MG63 (cell line): ENCODE results near the gene SGCE. TPM values are rescaled to one million over a fixed set of nuclear protein-coding genes. Genes with fewer than 3 reads are reported as not detected.
"Not testable (repeated sequence)": the region's sequence is repeated elsewhere in the genome, so short reads cannot be mapped to it uniquely, and the experiment has no call there.

Source experiments
- DNase-seq: peaks from one replicate; pipeline ENCODE4 v3.0.0-alpha.2; 2020
- H3K27me3 ChIP-seq: fragments of 250-450 bp; sonication (Bioruptor Pico); 2 replicates; pipeline ENCODE4 v1.5.1; 2020; ENCODE audit warnings: mild to moderate bottlenecking, moderate library complexity
- H3K36me3 ChIP-seq: fragments of 250-450 bp; sonication (Bioruptor Pico); 2 replicates; pipeline ENCODE4 v1.5.1; 2020; ENCODE audit warnings: mild to moderate bottlenecking, moderate library complexity
- H3K4me3 ChIP-seq: fragments of 250-450 bp; sonication (Bioruptor Pico); 2 replicates; pipeline ENCODE4 v1.5.1; 2020; ENCODE audit warnings: mild to moderate bottlenecking, moderate library complexity
- H3K9me3 ChIP-seq: fragments of 250-450 bp; sonication (Bioruptor Pico); 2 replicates; pipeline ENCODE4 v1.5.1; 2020; ENCODE audit warnings: mild to moderate bottlenecking, moderate library complexity
- total RNA-seq: library from RNA; depleted of rRNA; stranded (reverse); fragments of >200 nt; shearing (Covaris generic); gene quantifications from 2 replicates; pipeline ENCODE4 v1.2.3, GENCODE V29; 2014; ENCODE audit warnings: low replicate concordance; rRNA removed

SGCE gene, protein sequence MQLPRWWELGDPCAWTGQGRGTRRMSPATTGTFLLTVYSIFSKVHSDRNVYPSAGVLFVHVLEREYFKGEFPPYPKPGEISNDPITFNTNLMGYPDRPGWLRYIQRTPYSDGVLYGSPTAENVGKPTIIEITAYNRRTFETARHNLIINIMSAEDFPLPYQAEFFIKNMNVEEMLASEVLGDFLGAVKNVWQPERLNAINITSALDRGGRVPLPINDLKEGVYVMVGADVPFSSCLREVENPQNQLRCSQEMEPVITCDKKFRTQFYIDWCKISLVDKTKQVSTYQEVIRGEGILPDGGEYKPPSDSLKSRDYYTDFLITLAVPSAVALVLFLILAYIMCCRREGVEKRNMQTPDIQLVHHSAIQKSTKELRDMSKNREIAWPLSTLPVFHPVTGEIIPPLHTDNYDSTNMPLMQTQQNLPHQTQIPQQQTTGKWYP
- 16.8 and 24.7 TPM in 2 replicates for total RNA-seq

DNA sequence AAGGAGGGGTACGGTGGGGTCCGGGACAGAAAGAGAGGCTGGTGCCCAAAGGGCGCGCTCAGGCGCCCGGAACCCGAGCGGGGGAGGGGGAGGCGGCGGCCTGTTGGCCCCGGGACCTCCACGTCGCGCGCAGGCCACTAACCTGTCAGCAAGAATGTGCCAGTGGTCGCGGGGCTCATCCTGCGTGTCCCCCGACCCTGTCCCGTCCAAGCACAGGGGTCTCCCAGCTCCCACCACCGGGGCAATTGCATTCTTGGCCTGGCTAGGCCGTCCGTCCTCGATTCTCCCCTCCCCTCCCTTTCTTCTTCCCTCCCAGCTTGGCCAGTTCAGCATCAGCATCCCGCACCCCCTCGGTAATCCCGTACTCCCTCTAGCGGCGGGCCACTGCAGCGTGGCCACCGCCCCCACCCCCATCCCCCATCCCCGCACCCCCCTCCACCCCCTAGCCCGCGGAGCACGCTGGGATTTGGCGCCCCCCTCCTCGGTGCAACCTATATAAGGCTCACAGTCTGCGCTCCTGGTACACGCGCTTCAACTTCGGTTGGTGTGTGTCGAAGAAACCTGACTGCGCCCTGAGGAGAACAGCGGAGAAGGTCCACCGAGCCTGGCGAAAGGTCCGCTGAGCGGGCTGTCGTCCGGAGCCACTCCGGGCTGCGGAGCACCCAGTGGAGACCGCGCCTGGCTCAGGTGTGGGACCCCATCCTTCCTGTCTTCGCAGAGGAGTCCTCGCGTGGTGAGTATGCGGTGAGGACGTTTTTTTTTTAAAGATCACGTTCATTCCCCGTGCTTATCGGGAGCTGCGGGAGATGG, at the start of gene SGCE:
Gene SGCE (minus strand): TSS at position 286 of the 810 bp plus-strand sequence. CDS start 35 bp downstream, at position 251.
- peak; percentile 70 for DNase-seq
- H3K4me3 ChIP-seq: peak within 1 kb of the TSS; percentile 64

DNA sequence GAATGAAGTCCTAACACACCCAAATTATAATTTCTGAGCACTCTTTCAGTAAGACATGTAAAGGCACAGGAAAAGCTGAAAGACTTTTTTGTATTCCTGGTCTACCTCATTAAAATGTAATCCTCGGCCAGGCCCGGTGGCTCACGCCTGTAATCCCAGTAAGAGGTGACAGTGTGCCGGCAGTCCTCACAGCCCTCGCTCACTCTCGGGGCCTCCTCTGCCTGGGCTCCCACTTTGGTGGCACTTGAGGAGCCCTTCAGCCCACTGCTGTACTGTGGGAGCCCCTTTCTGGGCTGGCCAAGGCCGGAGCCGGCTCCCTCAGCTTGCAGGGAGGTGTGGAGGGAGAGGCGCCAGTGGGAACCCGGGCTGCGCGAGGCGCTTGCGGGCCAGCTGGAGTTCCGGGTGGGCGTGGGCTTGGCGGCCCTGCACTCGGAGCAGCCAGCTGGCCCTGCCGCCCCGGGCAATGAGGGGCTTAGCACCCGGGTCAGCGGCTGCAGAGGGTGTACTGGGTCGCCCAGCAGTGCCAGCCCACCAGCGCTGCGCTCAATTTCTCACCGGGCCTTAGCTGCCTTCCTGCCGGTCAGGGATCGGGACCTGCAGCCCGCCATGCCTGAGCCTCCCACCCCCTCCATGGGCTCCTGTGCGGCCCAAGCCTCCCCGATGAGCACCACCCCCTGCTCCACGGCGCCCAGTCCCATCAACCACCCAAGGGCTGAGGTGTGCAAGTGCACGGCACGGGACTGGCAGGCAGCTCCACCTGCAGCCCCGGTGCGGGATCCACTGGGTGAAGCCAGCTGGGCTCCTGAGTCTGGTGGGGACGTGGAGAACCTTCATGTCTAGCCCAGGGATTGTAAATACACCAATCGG, 49.5 kb upstream of the SGCE start:
- H3K36me3 ChIP-seq, DNase-seq, H3K27me3 ChIP-seq, H3K9me3 ChIP-seq, H3K4me3 ChIP-seq: not testable (repeated sequence)

More for the DNA sequence above, at the start of gene SGCE:
- H3K36me3 ChIP-seq: no peaks in the 10 kb centered on the region
- no peaks in the 10 kb centered on the region for H3K27me3 ChIP-seq
- no peaks in the 10 kb centered on the region for H3K9me3 ChIP-seq

DNA sequence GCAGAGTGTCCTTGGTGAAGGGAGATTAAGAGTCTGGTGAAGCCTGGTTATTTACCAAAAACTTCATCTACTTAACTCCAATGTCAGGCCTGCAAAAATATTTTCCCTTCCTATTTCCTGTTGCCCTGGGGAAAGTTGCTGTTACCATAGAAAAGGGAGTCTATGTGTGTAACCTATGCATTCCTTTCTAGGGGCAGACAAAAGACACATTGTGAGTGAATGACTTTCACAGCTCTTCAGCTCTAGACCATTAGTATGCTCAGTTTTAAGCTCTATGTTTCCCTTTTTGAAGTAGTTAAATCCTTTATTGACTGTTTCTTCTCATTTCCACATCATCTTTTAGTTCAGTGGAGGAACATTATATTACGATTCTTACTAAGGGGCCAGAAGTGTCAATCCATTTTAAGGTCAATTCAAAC, 45.6 kb upstream of the SGCE start:
- H3K27me3 ChIP-seq: no peaks in the 10 kb centered on the region
- no peaks in the 10 kb centered on the region for H3K36me3 ChIP-seq

DNA sequence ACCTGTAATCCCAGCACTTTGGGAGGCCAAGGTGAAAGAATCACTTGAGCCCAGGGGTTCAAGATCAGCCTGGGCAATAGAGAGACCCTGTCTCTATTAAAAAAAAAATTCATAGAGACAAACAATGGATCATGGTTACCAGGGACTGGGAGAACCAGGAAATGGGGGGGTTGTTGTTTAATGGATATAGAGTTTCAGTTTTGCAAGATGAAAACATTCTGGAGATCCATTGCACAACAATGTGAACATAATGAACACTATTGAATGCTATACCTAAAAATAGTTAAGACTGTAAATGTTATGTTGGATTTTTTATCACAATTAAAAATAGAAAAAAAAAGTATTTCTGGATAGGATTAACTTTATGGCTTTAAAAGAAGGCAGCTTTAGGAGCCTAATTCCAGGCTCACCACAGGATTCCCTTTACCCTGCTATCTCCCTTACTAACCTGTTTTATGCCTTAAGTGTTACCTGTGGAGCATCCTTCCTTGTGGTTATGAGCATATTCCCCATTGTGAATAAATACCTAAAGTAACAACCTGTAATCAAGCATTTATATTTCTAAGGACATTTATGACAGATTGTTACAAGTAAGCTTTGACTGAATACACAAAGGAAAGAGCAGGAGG, 45.1 kb upstream of the SGCE start:
- Histone ChIP-seq H3K27me3 (no peaks in the 10 kb centered on the region), H3K4me3 (no peak overlapping the region), H3K9me3 (no peaks in the 10 kb centered on the region), H3K36me3 (no peaks in the 10 kb centered on the region)
- DNase-seq: no peak

More for the DNA sequence above, 45.6 kb upstream of the SGCE start:
- Histone ChIP-seq H3K4me3 (no peak overlapping the region), H3K9me3 (no peaks in the 10 kb centered on the region)
- no peak for DNase-seq

DNA sequence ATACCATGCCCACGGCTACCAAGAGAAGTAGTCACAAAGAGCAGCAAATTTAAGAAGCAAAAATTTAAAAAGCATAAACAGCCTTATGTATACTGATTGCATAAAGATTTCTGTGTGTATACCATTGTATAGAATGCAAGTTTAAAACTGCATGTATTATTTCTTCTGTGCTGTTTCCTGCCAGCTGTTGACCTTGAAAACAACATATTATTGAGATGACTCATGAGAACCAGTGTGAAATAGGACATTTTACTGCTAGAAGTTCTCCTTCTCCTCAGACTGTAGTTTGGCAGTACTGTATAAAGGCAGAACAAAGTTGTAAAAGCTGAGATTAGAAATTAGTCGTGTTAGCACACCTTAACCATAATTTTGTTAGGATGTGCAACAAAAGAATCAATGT, 42.3 kb upstream of the SGCE start:
- Histone ChIP-seq H3K27me3 (no peaks in the 10 kb centered on the region), H3K9me3 (no peaks in the 10 kb centered on the region), H3K4me3 (no peak overlapping the region), H3K36me3 (no peaks in the 10 kb centered on the region)
- DNase-seq: no peak

DNA sequence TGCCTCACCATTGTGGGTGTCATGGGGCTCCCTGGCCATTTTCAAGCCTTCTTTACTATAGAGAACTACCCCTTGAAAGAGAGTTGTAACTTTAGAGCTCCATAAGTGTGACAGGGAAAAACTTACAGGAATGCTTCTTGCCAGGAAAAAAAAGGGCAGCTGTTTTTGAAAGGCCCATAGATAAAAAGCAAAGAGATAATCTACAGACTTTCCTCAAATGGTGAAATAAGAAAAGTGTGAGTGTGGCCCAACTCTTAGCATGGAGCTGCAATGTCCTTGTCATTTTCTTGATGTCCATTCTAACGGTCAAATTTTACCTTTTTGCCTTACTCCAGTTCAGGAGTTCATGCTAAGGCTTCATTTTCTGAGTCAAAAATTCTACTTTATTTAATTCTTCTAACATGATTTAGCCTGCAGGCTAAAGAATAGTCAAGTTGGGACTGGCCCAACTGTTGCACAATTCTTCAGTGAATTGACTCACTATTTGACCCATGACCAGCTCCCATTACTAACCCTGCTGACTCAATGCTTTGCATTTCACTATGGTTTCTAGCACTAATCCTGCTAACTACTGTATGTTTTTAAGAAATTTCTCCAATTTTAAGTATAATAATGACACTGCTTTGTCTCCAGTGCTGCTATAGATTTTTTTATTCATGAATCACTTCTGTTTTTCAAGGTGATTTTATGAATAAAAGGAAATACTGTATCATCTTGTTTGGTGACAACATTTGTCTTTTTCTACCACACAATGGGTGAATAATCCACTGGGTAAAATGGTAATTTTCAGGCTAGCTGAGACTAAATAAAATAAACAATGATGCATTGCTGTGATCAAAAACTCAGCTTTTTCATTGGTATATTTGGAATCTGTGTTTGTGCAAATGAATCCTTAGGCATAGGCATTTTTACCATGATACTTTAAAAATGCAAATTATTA, 41.4 kb upstream of the SGCE start:
- Histone ChIP-seq H3K36me3 (no peaks in the 10 kb centered on the region), H3K4me3 (no peak overlapping the region), H3K9me3 (no peaks in the 10 kb centered on the region), H3K27me3 (no peaks in the 10 kb centered on the region)
- peak; percentile 63 for DNase-seq

DNA sequence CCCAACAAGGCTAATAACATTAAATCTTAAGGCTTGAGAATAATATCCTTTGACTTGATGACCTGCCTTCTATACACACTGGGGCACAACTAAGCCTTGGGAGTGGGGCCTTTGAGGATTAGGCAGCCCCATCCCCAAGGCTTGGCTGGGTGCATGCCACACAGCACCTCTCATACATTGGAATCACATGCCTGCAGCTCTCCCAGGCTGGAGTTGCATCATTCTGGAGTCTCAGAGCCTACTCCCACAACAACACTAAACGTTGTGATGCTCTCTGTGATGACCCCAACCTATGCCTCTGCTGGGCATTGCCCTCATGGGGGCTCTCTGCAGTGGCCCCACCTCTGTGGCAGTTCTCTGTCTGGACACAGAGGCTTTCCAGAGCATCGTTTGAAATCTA, 31.9 kb upstream of the SGCE start:
- H3K9me3 ChIP-seq: no peaks in the 10 kb centered on the region
- DNase-seq: no peak
- H3K4me3 ChIP-seq: no peak overlapping the region
- H3K27me3 ChIP-seq: no peaks in the 10 kb centered on the region
- no peaks in the 10 kb centered on the region for H3K36me3 ChIP-seq

DNA sequence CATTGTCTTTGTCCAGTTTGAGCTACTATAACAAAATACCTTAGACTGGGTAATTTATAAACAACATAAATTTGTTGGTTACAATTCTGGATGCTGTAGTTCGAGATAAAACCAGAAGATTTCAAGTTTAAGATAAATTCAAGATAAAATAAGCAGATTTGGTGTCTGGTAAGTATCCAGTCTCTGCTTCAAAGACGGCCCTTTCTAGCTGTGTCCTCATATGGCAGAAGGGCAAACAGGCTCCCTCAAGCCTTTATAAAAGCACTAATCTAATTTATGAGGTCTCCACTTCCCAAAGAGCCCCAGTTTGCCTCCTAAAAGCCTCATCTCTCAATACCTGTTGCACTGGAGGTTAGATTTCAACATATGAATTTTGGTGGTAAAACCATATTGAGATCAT, 31.1 kb upstream of the SGCE start:
- Histone ChIP-seq H3K4me3 (no peak overlapping the region), H3K36me3 (no peaks in the 10 kb centered on the region), H3K9me3 (no peaks in the 10 kb centered on the region), H3K27me3 (no peaks in the 10 kb centered on the region)
- DNase-seq: no peak

DNA sequence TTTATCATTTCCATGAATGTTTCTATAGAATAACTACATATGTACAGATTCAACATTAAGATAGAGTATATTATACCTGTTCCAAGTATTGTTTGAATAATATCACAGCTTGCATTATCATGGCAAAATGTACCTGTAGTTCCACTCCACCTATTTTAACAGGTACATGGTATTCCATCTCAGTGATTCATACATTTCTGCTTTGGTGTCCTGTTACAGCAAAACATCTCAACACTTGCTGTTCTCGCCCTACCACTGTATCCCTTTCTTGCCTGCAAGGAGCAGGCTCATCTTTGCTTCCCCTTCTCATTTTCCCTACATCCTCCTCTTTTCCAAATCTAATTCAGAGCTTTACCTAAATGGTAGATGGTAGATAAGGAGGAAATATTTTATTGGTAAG, 27.1 kb upstream of the SGCE start:
- Histone ChIP-seq H3K27me3 (no peaks in the 10 kb centered on the region), H3K9me3 (no peaks in the 10 kb centered on the region), H3K36me3 (no peaks in the 10 kb centered on the region), H3K4me3 (no peak overlapping the region)
- DNase-seq: no peak

DNA sequence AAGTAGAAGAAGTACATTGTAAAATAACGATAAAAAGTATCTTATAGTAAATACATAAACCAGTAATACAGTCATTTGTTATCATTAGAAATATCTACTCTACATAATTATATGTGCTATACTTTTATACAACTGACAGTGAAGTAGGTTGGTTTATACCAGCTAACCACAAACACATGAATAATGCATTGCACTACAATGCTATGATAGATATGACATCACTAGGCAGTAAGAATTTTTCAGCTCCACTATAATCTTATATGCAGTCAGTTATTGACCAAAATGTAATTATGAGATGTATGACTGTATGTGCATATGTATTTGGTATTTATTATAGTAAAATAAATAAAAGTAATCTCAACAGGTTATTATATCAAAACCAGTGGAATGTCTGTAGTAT, 23.4 kb upstream of the SGCE start:
- no peak for DNase-seq
- Histone ChIP-seq H3K36me3 (no peaks in the 10 kb centered on the region), H3K27me3 (no peaks in the 10 kb centered on the region), H3K9me3 (no peaks in the 10 kb centered on the region), H3K4me3 (no peak overlapping the region)

DNA sequence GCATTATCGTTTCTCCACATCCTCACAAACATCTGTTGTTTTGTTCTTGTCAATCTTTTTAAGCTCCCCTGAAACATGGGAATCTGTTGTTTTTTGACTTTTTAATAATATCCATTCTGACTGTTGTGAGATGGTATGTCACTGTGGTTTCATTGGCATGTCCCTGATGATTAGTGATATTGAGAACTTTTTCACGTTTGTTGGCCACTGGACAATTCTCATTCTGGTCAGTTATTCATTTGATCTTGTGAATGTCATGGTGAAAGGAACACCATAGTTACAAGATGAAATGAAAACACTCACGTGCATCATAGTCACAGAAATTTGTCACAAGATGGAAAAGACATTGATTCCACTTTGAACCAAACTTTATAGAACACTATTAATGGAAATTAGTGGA, 20.5 kb upstream of the SGCE start:
- Histone ChIP-seq H3K4me3 (no peak overlapping the region), H3K27me3 (no peaks in the 10 kb centered on the region), H3K9me3 (no peaks in the 10 kb centered on the region), H3K36me3 (no peaks in the 10 kb centered on the region)
- no peak for DNase-seq

DNA sequence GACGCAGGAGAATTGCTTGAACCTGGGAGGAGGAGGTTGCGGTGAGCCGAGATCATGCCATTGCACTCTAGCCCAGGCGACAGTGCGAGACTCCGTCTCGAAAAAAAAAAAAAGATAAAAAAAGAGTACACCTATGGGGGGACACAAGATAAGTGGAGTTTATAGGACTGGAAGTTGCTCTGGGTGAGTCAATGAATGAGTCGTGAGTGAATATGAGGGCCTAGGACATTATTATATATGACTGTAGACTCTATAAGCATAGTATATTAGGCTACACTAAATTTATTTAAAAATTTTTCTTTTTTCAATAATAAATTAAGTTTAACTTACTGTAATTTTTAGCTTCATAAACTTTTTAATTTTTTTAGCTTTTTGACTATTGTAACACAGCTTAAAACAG, 19.4 kb upstream of the SGCE start:
- Histone ChIP-seq H3K27me3 (no peaks in the 10 kb centered on the region), H3K36me3 (no peaks in the 10 kb centered on the region), H3K4me3 (no peak overlapping the region), H3K9me3 (no peaks in the 10 kb centered on the region)
- DNase-seq: no peak

DNA sequence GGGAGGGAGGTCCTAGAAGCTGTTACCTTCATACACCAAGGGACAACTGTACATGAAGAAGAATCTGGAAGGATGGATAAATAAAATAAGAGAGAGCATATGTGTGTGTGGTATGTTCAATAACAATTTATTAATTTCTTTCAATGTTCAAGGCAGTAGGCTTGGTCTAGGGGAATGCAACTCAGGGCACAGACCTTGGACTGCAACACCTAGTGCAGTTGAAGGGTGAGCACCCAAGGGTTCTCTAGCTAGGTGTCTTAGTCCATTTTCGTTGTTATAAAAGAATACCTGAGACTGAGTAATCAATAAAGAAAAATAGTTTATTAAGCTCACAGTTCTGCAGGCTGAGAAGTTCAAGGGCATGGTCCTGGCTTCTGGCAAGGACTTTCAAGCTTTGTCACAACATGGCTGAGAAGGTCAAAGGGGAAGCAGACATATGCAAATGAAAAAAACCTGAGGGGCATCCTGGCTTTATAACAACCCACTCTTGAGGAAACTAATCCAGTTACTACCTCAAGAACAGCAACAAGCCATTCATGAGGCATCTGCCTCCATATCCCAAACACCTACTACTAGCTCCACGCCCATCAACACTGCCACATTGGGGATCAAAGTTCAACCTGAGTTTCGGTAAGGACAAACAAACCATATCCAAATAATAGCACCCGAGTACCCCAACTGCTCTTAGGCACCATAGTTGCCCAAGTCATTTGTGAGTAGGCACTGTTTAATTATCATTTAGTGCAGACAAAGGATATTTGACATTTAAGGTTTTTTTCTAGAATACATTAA, 15.7 kb upstream of the SGCE start:
- DNase-seq: no peak
- Histone ChIP-seq H3K4me3 (no peak overlapping the region), H3K36me3 (no peaks in the 10 kb centered on the region), H3K9me3 (no peaks in the 10 kb centered on the region), H3K27me3 (no peaks in the 10 kb centered on the region)

DNA sequence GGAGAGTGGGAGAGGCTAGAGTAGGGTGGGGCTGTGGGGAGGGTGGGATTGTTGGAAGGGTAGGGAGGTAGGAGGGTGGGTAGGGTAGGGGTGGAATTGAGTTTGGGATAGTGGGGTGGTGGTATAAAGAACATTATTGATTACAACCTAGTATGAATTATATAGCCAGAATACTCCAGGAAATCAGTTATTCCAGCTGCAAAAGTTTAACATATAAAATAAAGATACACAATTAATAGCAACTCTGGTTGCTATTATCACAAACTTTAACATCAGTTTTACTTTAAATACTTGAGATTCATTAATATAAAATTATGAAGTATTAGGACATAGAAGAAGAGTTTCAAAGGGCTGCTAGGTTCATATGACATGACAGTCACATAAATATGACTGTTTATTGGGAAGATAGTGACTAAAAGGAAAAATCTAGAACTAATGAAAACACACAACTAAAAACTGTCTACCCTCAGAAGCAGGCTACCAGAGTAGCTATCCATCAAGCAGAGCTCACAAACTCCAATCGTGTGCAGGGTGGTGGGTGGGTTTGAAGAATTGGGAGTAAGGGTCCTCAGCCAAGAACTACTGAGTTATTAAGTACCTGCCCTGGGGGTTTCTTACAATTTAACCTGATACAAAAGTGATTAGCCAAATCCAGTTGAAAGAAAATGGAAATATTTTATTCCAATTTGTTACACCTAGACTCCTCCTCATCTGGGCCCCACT, 14.0 kb upstream of the SGCE start:
- no peaks in the 10 kb centered on the region for H3K36me3 ChIP-seq
- no peaks in the 10 kb centered on the region for H3K9me3 ChIP-seq
- no peak for DNase-seq
- no peaks in the 10 kb centered on the region for H3K27me3 ChIP-seq
- no peak overlapping the region for H3K4me3 ChIP-seq
